ENCODE measurements around the gene TUBA4A.
A peak's percentile ranks its signal among the peaks of the same experiment; 100 is the strongest.

GRCh38 chr2:219298759-219299371 lies 45.1 kb upstream of the TUBA4A start:
- TF ChIP-seq POLR2A (IDR thresholded peaks at IDR 0.05) (no peak), CTCF (IDR thresholded peaks at IDR 0.05) (peak; percentile 98 to 99 (median 99))
